ENCODE measurements around the gene UXT.

DNA sequence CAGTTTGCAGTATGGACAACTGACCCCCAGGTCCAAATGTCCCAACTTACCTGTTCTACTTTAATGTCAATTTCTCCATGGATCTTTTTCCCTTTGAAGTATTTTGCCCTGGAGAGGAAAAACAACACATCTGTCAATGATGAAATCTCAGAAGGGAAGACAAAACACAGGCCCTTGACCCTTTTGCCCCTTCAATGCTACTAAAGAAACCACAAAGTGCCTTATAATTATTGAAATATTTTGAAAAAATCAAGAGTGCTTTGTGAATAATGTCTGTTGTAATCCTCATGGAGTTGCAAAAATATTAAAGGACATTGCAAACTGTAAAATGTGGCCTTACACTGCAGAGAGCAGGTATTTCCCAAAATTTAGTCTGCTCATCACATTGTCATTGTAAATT, 51.9 kb downstream of the UXT start:
- TF ChIP-seq POLR2AphosphoS5 (IDR thresholded peaks at IDR 0.05; ENCODE audit: borderline replicate concordance, low read depth, low read length) = no peak
- no peak for TF ChIP-seq EZH2 (IDR thresholded peaks at IDR 0.05)
- TF ChIP-seq FOXP2 (optimal IDR thresholded peaks at IDR 0.05; ENCODE audit: control extremely low read depth, extremely low read length, insufficient read depth) = no peak
